PC-3 (cell line): ENCODE data around the gene CNKSR3. TPM values are rescaled to one million over a fixed set of nuclear protein-coding genes. Genes with fewer than 3 reads are reported as not detected.

Source experiments
- ATAC-seq: fragments of 200-7000 bp; cut with Tn5 transposase; 2 replicates; pipeline ENCODE4 v1.9.1; 2020; ENCODE audit warnings: mild to moderate bottlenecking, moderate library complexity
- BruUV-seq: library from RNA; stranded (reverse); fragments of 400-500 nt; replicated peaks from 2 replicates; lab custom pipeline; 2021; lab: Mats Ljungman, UMichigan
- CTCF ChIA-PET: fragments of 300-600 bp; sonication (Branson Sonifier 250); formaldehyde crosslinking; loops from one replicate; lab custom pipeline; 2022; ENCODE audit warnings: antibody characterized with exemption; lab: Charles Lee
- POLR2A ChIA-PET: fragments of 300-600 bp; sonication (Branson Sonifier 250); formaldehyde crosslinking; loops from one replicate; lab custom pipeline; 2022; ENCODE audit warnings: antibody characterized with exemption; ENCODE audit not compliant: unreplicated experiment; lab: Charles Lee
- DNase-seq: peaks from one replicate; pipeline ENCODE4 v3.0.0-alpha.2; 2015
- H2AFZ ChIP-seq: fragments of 300-600 bp; sonication (generic); 2 replicates; pipeline ENCODE4 v1.6.0; 2016; ENCODE audit warnings: antibody characterized with exemption, low read length
- H3F3A ChIP-seq: fragments of 300-600 bp; sonication (generic); one replicate; pipeline ENCODE4 v1.6.0; 2017; ENCODE audit warnings: antibody characterized with exemption, low read length, control low read depth, mild to moderate bottlenecking; ENCODE audit not compliant: unreplicated experiment
- H3K27ac ChIP-seq: fragments of 300-600 bp; sonication (generic); 2 replicates; pipeline ENCODE4 v1.5.1; 2016; ENCODE audit warnings: mild to moderate bottlenecking, low read length
- H3K27me3 ChIP-seq: fragments of 300-600 bp; sonication (generic); 2 replicates; pipeline ENCODE4 v1.6.1; 2016; ENCODE audit warnings: low read length, mixed read lengths
- H3K36me3 ChIP-seq: fragments of 300-600 bp; sonication (generic); 2 replicates; pipeline ENCODE4 v1.6.1; 2016; ENCODE audit warnings: low read depth, mixed run types, low read length, mixed read lengths
- H3K4me1 ChIP-seq: fragments of 300-600 bp; sonication (generic); 2 replicates; pipeline ENCODE4 v1.5.1; 2016; ENCODE audit warnings: low read length; ENCODE audit not compliant: insufficient read depth
- H3K4me2 ChIP-seq: fragments of 300-600 bp; sonication (generic); 2 replicates; pipeline ENCODE4 v1.6.0; 2016; ENCODE audit warnings: low read length
- H3K4me3 ChIP-seq: fragments of 300-600 bp; sonication (generic); 2 replicates; pipeline ENCODE4 v1.5.1; 2016; ENCODE audit warnings: mild to moderate bottlenecking, low read length, mixed read lengths
- H3K79me2 ChIP-seq: fragments of 300-600 bp; sonication (generic); 2 replicates; pipeline ENCODE4 v1.6.1; 2017; ENCODE audit warnings: low read length, mixed read lengths
- H3K9ac ChIP-seq: fragments of 300-600 bp; sonication (generic); 2 replicates; pipeline ENCODE4 v1.6.0; 2016; ENCODE audit warnings: mild to moderate bottlenecking, low read length
- H3K9me2 ChIP-seq: fragments of 300-600 bp; sonication (generic); replicated peaks from 2 replicates; pipeline ENCODE4 v1.6.1; 2016; ENCODE audit warnings: mixed run types, low read length, mixed read lengths
- H3K9me3 ChIP-seq: fragments of 300-600 bp; sonication (generic); 2 replicates; pipeline ENCODE4 v1.6.1; 2016; ENCODE audit warnings: low read length, mixed read lengths
- H4K20me1 ChIP-seq: fragments of 300-600 bp; sonication (generic); 2 replicates; pipeline ENCODE4 v1.6.1; 2016; ENCODE audit warnings: low read length, mixed read lengths
- EZH2 ChIP-seq: fragments of 300-600 bp; sonication (generic); IDR thresholded peaks from one replicate; pipeline ENCODE4 v1.6.1; 2017; ENCODE audit warnings: antibody characterized with exemption, mild to moderate bottlenecking, low read length; ENCODE audit not compliant: unreplicated experiment
- EZH2phosphoT487 ChIP-seq: fragments of 300-600 bp; sonication (generic); IDR thresholded peaks from 2 replicates; pipeline ENCODE4 v1.6.1; 2018; ENCODE audit warnings: mild to moderate bottlenecking, antibody characterized with exemption, low read length, borderline replicate concordance
- intact Hi-C: fragments of 100-400 bp; cut with micrococcal nuclease; formaldehyde crosslinking; loops from 2 replicates; pipeline ENCODE4 v1.9.0; 2023
- total RNA-seq: library from RNA; depleted of rRNA; stranded (reverse); fragments of >200 nt; gene quantifications from 2 replicates; pipeline ENCODE4 v1.2.3, GENCODE V29; 2014
- TF ChIP-seq, protein P1 (sequence below): fragments of 300-600 bp; sonication (generic); conservative IDR thresholded peaks from 2 replicates; pipeline ENCODE4 v1.5.1; 2017; ENCODE audit warnings: antibody characterized with exemption, low read depth, mild to moderate bottlenecking, low read length

Gene CNKSR3
- total RNA-seq, 1 experiment from 2014 or later = 3.2 TPM

- H3K79me2 ChIP-seq = no peaks in the 10 kb centered on the region
- no peaks in the 10 kb centered on the region for H3K9me2 ChIP-seq
- no peaks in the 10 kb centered on the region for H3K27me3 ChIP-seq
- H3K36me3 ChIP-seq = no peaks in the 10 kb centered on the region
- POLR2A ChIA-PET = no interaction called here
- intact Hi-C loops = no loop called here
- H4K20me1 ChIP-seq = no peaks in the 10 kb centered on the region
- no peak for DNase-seq
- no peak overlapping the region for H2AFZ ChIP-seq
- BruUV-seq = no TSS peak
- H3K4me1 ChIP-seq = no peaks in the 10 kb centered on the region
- H3F3A ChIP-seq = no peaks in the 10 kb centered on the region
- no peak for ATAC-seq
- no peak overlapping the region for H3K4me2 ChIP-seq
- H3K9ac ChIP-seq = no peak overlapping the region
- no peak overlapping the region for H3K4me3 ChIP-seq
- H3K9me3 ChIP-seq = no peaks in the 10 kb centered on the region
- CTCF ChIA-PET = no interaction called here
- no peak for TF ChIP-seq EZH2
- TF ChIP-seq, protein P1, sequence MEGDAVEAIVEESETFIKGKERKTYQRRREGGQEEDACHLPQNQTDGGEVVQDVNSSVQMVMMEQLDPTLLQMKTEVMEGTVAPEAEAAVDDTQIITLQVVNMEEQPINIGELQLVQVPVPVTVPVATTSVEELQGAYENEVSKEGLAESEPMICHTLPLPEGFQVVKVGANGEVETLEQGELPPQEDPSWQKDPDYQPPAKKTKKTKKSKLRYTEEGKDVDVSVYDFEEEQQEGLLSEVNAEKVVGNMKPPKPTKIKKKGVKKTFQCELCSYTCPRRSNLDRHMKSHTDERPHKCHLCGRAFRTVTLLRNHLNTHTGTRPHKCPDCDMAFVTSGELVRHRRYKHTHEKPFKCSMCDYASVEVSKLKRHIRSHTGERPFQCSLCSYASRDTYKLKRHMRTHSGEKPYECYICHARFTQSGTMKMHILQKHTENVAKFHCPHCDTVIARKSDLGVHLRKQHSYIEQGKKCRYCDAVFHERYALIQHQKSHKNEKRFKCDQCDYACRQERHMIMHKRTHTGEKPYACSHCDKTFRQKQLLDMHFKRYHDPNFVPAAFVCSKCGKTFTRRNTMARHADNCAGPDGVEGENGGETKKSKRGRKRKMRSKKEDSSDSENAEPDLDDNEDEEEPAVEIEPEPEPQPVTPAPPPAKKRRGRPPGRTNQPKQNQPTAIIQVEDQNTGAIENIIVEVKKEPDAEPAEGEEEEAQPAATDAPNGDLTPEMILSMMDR = no peak
- TF ChIP-seq EZH2phosphoT487 = no peak
- no peak overlapping the region for H3K27ac ChIP-seq
These were observed 152.4 kb downstream of the CNKSR3 start for GRCh38 chr6:154358019-154358545.

GRCh38 chr6:154356690-154357089, 153.8 kb downstream of the CNKSR3 start, which contains the start of gene IPCEF1:
IPCEF1 (minus strand) TSS chr6:154356803; CDS start chr6:154265947, 90,856 bp downstream.
- no peak for ATAC-seq

GRCh38 chr6:154356113-154356512, 154.4 kb downstream of the CNKSR3 start:
- TF ChIP-seq, protein P1 = no peak
- TF ChIP-seq EZH2 (no peak), EZH2phosphoT487 (no peak)
- Histone ChIP-seq H3K9ac (no peak overlapping the region), H3K4me1 (no peaks in the 10 kb centered on the region), H3K9me3 (no peaks in the 10 kb centered on the region), H3K4me2 (no peak overlapping the region), H3K27me3 (no peaks in the 10 kb centered on the region), H3K36me3 (no peaks in the 10 kb centered on the region), H3K9me2 (no peaks in the 10 kb centered on the region), H4K20me1 (no peaks in the 10 kb centered on the region), H3K4me3 (no peak overlapping the region), H3K79me2 (no peaks in the 10 kb centered on the region), H3F3A (no peaks in the 10 kb centered on the region), H2AFZ (no peak overlapping the region), H3K27ac (no peak overlapping the region)
- ChIA-PET POLR2A (no interaction called here), CTCF (no interaction called here)
- DNase-seq (no peak), ATAC-seq (no peak)
- no TSS peak for BruUV-seq
- intact Hi-C loops = no loop called here

More at GRCh38 chr6:154356690-154357089, 153.8 kb downstream of the CNKSR3 start, which contains the start of gene IPCEF1:
- TF ChIP-seq, protein P1 = no peak
- TF ChIP-seq EZH2phosphoT487 (no peak), EZH2 (no peak)
- no peaks in the 10 kb centered on the region for H3K9me2 ChIP-seq
- intact Hi-C loops = no loop called here
- H3K9ac ChIP-seq = no peak within 1 kb of the TSS
- H3K36me3 ChIP-seq = no peaks in the 10 kb centered on the region
- no peaks in the 10 kb centered on the region for H3F3A ChIP-seq
- CTCF ChIA-PET = no interaction called here
- no peak within 1 kb of the TSS for H3K4me3 ChIP-seq
- no peaks in the 10 kb centered on the region for H3K9me3 ChIP-seq
- POLR2A ChIA-PET = no interaction called here
- BruUV-seq = no TSS peak
- no peak within 1 kb of the TSS for H2AFZ ChIP-seq
- H3K27ac ChIP-seq = no peak within 1 kb of the TSS
- no peak for DNase-seq
- H3K4me1 ChIP-seq = no peaks in the 10 kb centered on the region
- H3K79me2 ChIP-seq = no peaks in the 10 kb centered on the region
- no peak within 1 kb of the TSS for H3K4me2 ChIP-seq
- H4K20me1 ChIP-seq = no peaks in the 10 kb centered on the region
- no peaks in the 10 kb centered on the region for H3K27me3 ChIP-seq
